Motor neuron (in vitro differentiated cells): Measurements from ENCODE around the gene CHMP2B. TPM values are rescaled to one million over a fixed set of nuclear protein-coding genes. Genes with fewer than 3 reads are reported as not detected.

Source experiments
- ATAC-seq, 8 experiments: fragments of 200-7000 bp; cut with Tn5 transposase; replicated peaks in 6 of 8; 2 replicates each; pipeline ENCODE4 v1.8.0; 2021; ENCODE audit warnings: mild to moderate bottlenecking in 8 of 8, moderate library complexity in 8 of 8
- H3K27ac ChIP-seq, 2 donors: fragments of 250-450 bp; sonication (Bioruptor Pico); 2 replicates each; pipeline ENCODE4 v1.9.0; 2021; ENCODE audit warnings: antibody characterized with exemption in 2 of 2, mild to moderate bottlenecking in 2 of 2, moderate library complexity in 1 of 2
- H3K4me1 ChIP-seq, 2 donors: fragments of 250-450 bp; sonication (Bioruptor Pico); replicated peaks in 1 of 2; 2 replicates each; pipeline ENCODE4 v1.6.1; 2021; ENCODE audit warnings: antibody characterized with exemption in 2 of 2, mild to moderate bottlenecking in 2 of 2, moderate library complexity in 1 of 2
- H3K4me3 ChIP-seq, 5 donors: fragments of 250-450 bp; sonication (Bioruptor Pico); 2 replicates each; pipeline ENCODE4 v1.9.0; 2021; ENCODE audit warnings: antibody characterized with exemption in 5 of 5, mild to moderate bottlenecking in 5 of 5, moderate library complexity in 4 of 5
- WGBS, 10 experiments: fragments of 450-650 bp; shearing (Covaris generic); methylation state at CpG; one replicate each; pipeline ENCODE4 v1.0.0; 2022; 5-methylcytosine and 5-hydroxymethylcytosine counted together
- in situ Hi-C, 9 experiments: fragments of 400-800 bp; cut with MboI; loops; one replicate each; pipeline ENCODE4 v1.15.0; 2021; ENCODE audit warnings: low sequenced_read_pairs in 9 of 9, low pct_unique_long_range_greater_than_20kb in 2 of 9; ENCODE audit not compliant: unreplicated experiment in 9 of 9
- total RNA-seq, 8 experiments: library from RNA; unstranded; fragments of 300-600 nt; gene quantifications; 2 replicates each; pipeline versions ENCODE4 v1.2.3 to v1.2.4, GENCODE V29; 2022

The CHMP2B gene
- total RNA-seq, 8 experiments from 2014 or later = 17.3 to 45.4 (median 32.5) TPM

- ATAC-seq = no peak
- no peak overlapping the region for H3K27ac ChIP-seq
- H3K4me1 ChIP-seq = peaks cover 12 to 46% of the 10 kb centered on the region in 2 donors
- 33 to 100% (median 81%) methylated on average over 1 of the region's 1 CpG; no CpG with 5 or more reads in 7 of the 10 experiments for WGBS, 10 experiments
- in situ Hi-C loops = no loop called here
- no peak overlapping the region for H3K4me3 ChIP-seq
These were observed 25.4 kb upstream of the CHMP2B start for GRCh38 chr3:87201727-87202126.

GRCh38 chr3:87203809-87204208 lies 23.3 kb upstream of the CHMP2B start:
- WGBS, 10 experiments = 0 to 100% (median 25%) methylated on average over 1 of the region's 1 CpG; no CpG with 5 or more reads in 1 of the 10 experiments
- Histone ChIP-seq H3K4me3 (no peak overlapping the region), H3K4me1 (peaks cover 15 to 51% of the 10 kb centered on the region in 2 donors), H3K27ac (no peak overlapping the region)
- in situ Hi-C loops = no loop called here
- ATAC-seq = peak in 5 of 8 experiments; percentile 91 to 97 (median 96)

GRCh38 chr3:87206070-87206469 lies 21.0 kb upstream of the CHMP2B start:
- Histone ChIP-seq H3K4me1 (peaks cover 15 to 40% of the 10 kb centered on the region in 2 donors), H3K27ac (no peak overlapping the region), H3K4me3 (no peak overlapping the region)
- in situ Hi-C loops = no loop called here
- whole genome bisulfite sequencing, 10 experiments = 0 to 63% (median 50%) methylated on average over 1 to 2 of the region's 2 CpGs
- ATAC-seq = peak in 5 of 8 experiments; percentile 26 to 59 (median 45)

- no peak overlapping the region for H3K4me3 ChIP-seq
- in situ Hi-C loops = no loop called here
- WGBS, 10 experiments = 0 to 75% (median 30%) methylated on average over 1 of the region's 1 CpG; no CpG with 5 or more reads in 3 of the 10 experiments
- peak in 2 of 8 experiments; percentile 35 to 48 for ATAC-seq
- no peak overlapping the region for H3K27ac ChIP-seq
- H3K4me1 ChIP-seq = peaks cover 15 to 40% of the 10 kb centered on the region in 2 donors
These were observed 20.5 kb upstream of the CHMP2B start for GRCh38 chr3:87206635-87207034.

GRCh38 chr3:87207460-87207859 lies 19.6 kb upstream of the CHMP2B start:
- WGBS, 10 experiments = 0 to 100% (median 75%) methylated on average over 1 of the region's 1 CpG; no CpG with 5 or more reads in 1 of the 10 experiments
- ATAC-seq = peak in 2 of 8 experiments; percentile 55 to 61
- no peak overlapping the region for H3K4me3 ChIP-seq
- H3K4me1 ChIP-seq = peaks cover 15 to 34% of the 10 kb centered on the region in 2 donors
- no peak overlapping the region for H3K27ac ChIP-seq
- in situ Hi-C loops = no loop called here

GRCh38 chr3:87209111-87209510 lies 18.0 kb upstream of the CHMP2B start:
- 0 to 80% (median 55%) methylated on average over 2 of the region's 2 CpGs; no CpG with 5 or more reads in 2 of the 10 experiments for WGBS, 10 experiments
- no peak for ATAC-seq
- Histone ChIP-seq H3K4me3 (no peak overlapping the region), H3K27ac (no peak overlapping the region), H3K4me1 (peaks cover 13 to 19% of the 10 kb centered on the region in 2 donors)
- in situ Hi-C loops = no loop called here

GRCh38 chr3:87218560-87218959 lies 8.5 kb upstream of the CHMP2B start:
- WGBS, 10 experiments = 100% methylated on average over 1 of the region's 1 CpG; no CpG with 5 or more reads in 7 of the 10 experiments
- in situ Hi-C loops = no loop called here
- H3K4me1 ChIP-seq = no peaks in the 10 kb centered on the region
- H3K27ac ChIP-seq = no peak overlapping the region
- ATAC-seq = no peak
- no peak overlapping the region for H3K4me3 ChIP-seq

- WGBS, 10 experiments = 58 to 100% (median 95%) methylated on average over 1 to 2 of the region's 2 CpGs; no CpG with 5 or more reads in 1 of the 10 experiments
These were observed 7.5 kb upstream of the CHMP2B start for GRCh38 chr3:87219611-87220010.

GRCh38 chr3:87225659-87226058 lies 1.4 kb upstream of the CHMP2B start:
- in situ Hi-C loops = no loop called here
- 18 to 100% (median 60%) methylated on average over 1 to 5 of the region's 5 CpGs; no CpG with 5 or more reads in 1 of the 10 experiments for WGBS, 10 experiments
- H3K4me1 ChIP-seq = peaks cover 6 to 16% of the 10 kb centered on the region in 2 donors
- no peak overlapping the region for H3K4me3 ChIP-seq
- no peak overlapping the region for H3K27ac ChIP-seq
- no peak for ATAC-seq

More at GRCh38 chr3:87219611-87220010, 7.5 kb upstream of the CHMP2B start:
- no peak overlapping the region for H3K4me3 ChIP-seq
- no peak for ATAC-seq
- in situ Hi-C loops = no loop called here
- H3K4me1 ChIP-seq = no peaks in the 10 kb centered on the region
- no peak overlapping the region for H3K27ac ChIP-seq

- in situ Hi-C loops = no loop called here
- Histone ChIP-seq H3K4me3 (peak overlapping the region; percentile 70 to 97 (median 93)), H3K27ac (no peak overlapping the region), H3K4me1 (peaks cover 9 to 16% of the 10 kb centered on the region in 2 donors)
- WGBS, 10 experiments = 0 to 20% (median 0%) methylated on average over 1 to 3 of the region's 3 CpGs; no CpG with 5 or more reads in 3 of the 10 experiments
- peak in 1 of 8 experiments; percentile 3 for ATAC-seq
These were observed 681 bp downstream of the CHMP2B start for GRCh38 chr3:87227835-87228144.

GRCh38 chr3:87228316-87228715 lies 1.2 kb downstream of the CHMP2B start:
- H3K4me3 ChIP-seq = peak overlapping the region; percentile 70 to 97 (median 93)
- H3K4me1 ChIP-seq = peaks cover 9 to 16% of the 10 kb centered on the region in 2 donors
- no peak for ATAC-seq
- 0 to 38% (median 12%) methylated on average over 1 of the region's 1 CpG; no CpG with 5 or more reads in 2 of the 10 experiments for WGBS, 10 experiments
- in situ Hi-C loops = no loop called here
- no peak overlapping the region for H3K27ac ChIP-seq

GRCh38 chr3:87229113-87229512 lies 2.0 kb downstream of the CHMP2B start:
- Histone ChIP-seq H3K4me1 (peaks cover 9 to 16% of the 10 kb centered on the region in 2 donors), H3K27ac (no peak overlapping the region), H3K4me3 (peak overlapping the region in 2 of 5 donors; percentile 93 to 97)
- no peak for ATAC-seq
- in situ Hi-C loops = no loop called here
- WGBS, 10 experiments = 38 to 100% (median 86%) methylated on average over 1 of the region's 1 CpG; no CpG with 5 or more reads in 1 of the 10 experiments

GRCh38 chr3:87233805-87234204 lies 6.7 kb downstream of the CHMP2B start:
- 60 to 100% (median 100%) methylated on average over 1 of the region's 1 CpG; no CpG with 5 or more reads in 3 of the 10 experiments for WGBS, 10 experiments
- Histone ChIP-seq H3K4me3 (no peak overlapping the region), H3K27ac (no peak overlapping the region), H3K4me1 (peaks cover 3 to 7% of the 10 kb centered on the region in 2 donors)
- in situ Hi-C loops = no loop called here
- ATAC-seq = peak in 1 of 8 experiments; percentile 23

- no peak for ATAC-seq
- WGBS, 10 experiments = 100% methylated on average over 1 of the region's 1 CpG; no CpG with 5 or more reads in 6 of the 10 experiments
- in situ Hi-C loops = no loop called here
- peaks cover 0 to 3% of the 10 kb centered on the region in 2 donors for H3K4me1 ChIP-seq
- no peak overlapping the region for H3K27ac ChIP-seq
- H3K4me3 ChIP-seq = no peak overlapping the region
These were observed 9.0 kb downstream of the CHMP2B start for GRCh38 chr3:87236093-87236492.
